GM18498 (cell line): ENCODE measurements around the gene SCAF1.

Experiments used
- ATAC-seq: cut with Tn5 transposase; IDR thresholded peaks from one replicate; pipeline ENCODE4 v1.9.1; 2021; ENCODE audit warnings: mild to moderate bottlenecking, moderate library complexity; ENCODE audit not compliant: unreplicated experiment

The SCAF1 gene, protein sequence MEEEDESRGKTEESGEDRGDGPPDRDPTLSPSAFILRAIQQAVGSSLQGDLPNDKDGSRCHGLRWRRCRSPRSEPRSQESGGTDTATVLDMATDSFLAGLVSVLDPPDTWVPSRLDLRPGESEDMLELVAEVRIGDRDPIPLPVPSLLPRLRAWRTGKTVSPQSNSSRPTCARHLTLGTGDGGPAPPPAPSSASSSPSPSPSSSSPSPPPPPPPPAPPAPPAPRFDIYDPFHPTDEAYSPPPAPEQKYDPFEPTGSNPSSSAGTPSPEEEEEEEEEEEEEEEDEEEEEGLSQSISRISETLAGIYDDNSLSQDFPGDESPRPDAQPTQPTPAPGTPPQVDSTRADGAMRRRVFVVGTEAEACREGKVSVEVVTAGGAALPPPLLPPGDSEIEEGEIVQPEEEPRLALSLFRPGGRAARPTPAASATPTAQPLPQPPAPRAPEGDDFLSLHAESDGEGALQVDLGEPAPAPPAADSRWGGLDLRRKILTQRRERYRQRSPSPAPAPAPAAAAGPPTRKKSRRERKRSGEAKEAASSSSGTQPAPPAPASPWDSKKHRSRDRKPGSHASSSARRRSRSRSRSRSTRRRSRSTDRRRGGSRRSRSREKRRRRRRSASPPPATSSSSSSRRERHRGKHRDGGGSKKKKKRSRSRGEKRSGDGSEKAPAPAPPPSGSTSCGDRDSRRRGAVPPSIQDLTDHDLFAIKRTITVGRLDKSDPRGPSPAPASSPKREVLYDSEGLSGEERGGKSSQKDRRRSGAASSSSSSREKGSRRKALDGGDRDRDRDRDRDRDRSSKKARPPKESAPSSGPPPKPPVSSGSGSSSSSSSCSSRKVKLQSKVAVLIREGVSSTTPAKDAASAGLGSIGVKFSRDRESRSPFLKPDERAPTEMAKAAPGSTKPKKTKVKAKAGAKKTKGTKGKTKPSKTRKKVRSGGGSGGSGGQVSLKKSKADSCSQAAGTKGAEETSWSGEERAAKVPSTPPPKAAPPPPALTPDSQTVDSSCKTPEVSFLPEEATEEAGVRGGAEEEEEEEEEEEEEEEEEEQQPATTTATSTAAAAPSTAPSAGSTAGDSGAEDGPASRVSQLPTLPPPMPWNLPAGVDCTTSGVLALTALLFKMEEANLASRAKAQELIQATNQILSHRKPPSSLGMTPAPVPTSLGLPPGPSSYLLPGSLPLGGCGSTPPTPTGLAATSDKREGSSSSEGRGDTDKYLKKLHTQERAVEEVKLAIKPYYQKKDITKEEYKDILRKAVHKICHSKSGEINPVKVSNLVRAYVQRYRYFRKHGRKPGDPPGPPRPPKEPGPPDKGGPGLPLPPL

GRCh38 chr19:49641688-49642491, at the start of gene SCAF1:
Gene SCAF1, plus strand, starts transcription at chr19:49642209. Its CDS starts 2,818 bp downstream, at chr19:49645027.
- peak; percentile 55 for ATAC-seq

DNA sequence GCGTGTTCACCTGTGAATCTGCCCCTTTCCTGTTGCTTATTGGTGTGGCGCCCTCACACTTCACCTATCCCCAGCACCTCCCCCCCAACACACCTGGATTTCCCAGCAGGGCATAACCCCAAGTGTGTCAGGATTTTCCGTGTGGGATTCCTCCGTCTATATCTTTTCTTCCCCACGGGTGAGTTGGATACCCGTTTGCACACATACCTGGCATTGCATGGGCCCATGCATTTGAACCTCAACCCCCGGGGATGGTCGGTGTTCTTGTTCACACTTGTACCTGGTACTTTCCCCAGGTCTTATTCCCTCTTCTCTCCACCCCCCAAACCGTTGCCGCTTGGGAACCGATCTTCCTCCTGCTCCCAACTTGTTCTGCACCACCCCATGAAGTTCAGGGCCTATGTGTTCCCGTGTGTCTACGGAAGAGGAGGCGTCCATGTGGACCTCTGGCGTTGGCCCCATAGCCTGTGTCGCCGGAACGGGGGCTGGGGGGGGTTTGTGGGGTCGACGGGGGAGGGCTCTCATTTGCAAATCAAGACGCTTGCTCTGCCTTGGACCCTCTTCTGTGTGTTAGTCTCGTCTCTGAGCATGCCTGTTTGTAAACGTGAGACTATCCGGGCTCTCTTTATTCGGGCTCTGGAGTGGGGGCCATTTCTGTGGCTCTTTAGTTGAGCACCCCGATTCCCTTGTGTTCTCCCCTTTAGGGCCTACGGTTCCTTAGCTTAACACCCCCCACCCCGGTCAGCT, 49.4 kb upstream of the SCAF1 start:
- ATAC-seq: no peak

DNA sequence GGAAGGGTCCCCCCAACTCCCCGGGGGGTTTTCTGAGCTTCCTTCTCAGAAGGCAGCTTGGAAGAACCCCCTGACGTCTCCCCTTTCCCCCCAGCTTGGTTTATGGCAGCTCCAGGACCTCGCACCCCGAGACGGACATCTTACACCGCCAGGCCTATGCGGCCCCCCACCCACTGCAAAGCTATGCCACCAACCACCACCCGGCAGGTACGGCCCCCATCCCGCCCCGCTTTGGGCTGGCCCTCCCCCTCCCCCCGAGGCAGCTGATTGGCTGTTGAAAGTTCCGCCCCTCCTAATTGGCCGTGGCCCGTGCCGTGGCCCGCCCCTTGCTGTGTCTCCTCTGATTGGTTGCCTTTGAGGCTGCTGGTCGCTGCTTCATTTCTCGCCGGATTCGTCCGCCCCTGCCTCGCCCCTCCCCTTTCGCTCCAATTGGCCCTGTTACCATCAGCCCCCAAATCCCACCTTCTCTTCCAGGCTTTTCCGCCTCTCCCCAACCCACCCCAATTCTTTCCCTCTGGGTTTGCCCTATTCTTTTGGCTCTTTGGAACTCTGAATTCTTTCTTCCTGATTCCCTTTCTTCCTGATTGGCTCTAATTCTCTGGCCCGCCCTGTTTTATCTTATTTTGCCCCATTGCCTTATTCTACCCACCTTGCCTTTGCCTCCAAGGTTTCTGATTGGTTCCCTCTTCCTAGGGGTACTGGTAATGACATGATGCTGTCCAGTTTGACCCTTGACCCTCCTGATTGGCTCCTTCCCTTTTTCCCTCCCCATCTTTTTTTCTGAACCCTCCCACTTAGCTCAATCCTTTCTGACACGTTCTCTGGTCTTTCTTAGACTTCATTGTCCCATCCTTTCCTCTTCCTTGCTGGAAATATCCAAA, 48.5 kb upstream of the SCAF1 start:
- peak; percentile 49 for ATAC-seq

DNA sequence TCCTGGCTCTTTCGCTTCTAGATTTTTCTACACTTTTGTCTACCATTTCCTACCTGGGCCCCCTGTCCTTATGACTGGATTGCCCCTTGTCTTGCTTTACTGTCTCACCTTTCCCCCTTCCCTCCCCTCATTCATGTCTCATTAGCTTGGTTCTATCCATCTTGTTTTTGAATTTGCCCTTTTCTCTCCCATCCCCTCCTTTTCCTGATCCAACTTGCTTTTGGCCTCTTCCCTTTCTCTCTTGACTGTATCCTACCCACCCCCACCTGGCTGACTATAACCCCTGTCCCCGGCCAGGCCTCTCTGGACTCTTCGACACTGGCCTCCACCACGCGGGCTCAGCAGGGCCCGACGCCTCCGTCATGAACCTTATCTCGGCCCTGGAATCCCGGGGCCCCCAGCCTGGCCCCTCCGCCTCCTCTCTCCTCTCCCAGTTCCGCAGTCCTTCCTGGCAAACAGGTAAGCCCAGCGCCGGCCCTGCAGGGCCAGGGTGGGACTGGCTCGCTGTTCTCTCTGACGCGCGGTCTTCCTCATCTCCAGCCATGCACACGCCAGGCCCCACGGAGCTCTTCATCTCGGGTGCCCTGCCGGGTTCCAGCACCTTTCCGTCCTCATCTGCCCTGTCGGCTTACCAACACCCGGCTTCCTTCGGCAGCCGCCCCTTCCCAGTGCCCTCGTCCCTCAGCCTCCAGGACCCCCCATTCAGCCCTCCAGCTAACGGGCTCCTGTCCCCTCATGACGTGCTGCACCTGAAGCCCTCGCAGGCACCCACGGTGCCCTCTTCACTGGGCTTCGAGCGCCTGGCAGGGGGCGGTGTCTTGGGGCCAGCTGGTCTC, 47.6 kb upstream of the SCAF1 start:
- no peak for ATAC-seq

GRCh38 chr19:49594993-49595818, 46.8 kb upstream of the SCAF1 start:
- ATAC-seq: no peak

DNA sequence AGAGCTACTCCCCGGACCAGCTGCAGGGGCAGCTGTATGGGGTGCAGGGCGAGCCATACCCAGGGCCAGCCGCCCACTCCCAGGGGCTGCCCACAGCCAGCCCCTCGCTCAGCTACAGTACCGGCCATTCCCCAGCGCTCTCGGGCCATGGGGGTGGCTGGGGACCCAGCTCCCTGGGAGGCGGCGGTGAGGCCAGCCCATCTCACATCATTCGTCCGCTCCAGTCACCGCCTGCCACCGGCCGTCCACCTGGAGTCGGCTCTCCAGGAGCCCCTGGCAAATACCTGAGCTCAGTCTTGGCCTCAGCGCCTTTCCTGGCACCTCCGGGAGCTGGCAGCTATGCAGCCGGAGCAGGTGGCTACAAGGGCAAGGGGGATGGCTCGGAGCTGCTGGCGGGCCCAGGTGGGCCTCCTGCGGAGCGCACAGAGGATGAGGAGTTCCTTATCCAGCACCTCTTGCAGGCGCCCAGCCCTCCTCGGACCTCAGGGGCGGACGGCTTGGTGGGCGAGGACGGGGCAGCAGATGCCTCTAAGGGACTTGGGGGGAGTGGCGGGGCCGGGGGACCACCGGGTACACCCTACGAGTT, 46.1 kb upstream of the SCAF1 start:
- no peak for ATAC-seq

DNA sequence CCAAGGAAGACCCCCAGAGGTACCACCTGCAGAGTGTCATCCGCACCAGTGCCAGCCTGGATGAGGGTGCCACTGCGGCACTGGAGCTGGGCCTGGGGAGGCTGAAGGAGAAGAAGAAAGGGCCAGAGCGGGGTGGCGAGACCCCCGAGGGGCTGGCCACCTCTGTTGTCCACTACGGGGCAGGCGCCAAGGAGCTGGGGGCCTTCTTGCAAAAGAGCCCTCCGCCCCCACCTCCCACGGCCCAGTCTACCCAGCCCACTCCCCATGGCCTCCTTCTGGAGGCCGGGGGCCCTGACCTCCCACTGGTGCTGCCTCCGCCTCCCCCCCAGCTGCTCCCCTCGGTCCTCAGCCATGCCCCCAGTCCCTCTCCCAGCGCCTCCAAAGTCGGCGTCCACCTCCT, 45.6 kb upstream of the SCAF1 start:
- ATAC-seq: no peak

- no peak for ATAC-seq
Observed at GRCh38 chr19:49596954-49597702, 44.9 kb upstream of the SCAF1 start.

DNA sequence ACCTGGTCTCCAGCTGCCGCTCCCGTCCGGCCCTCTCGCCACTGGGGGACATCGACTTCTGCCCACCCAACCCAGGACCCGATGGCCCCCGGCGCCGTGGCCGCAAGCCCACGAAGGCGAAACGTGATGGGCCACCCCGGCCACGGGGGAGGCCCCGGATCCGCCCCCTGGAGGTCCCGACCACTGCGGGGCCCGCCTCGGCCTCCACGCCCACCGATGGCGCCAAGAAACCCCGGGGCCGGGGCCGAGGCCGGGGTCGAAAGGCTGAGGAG, 44.4 kb upstream of the SCAF1 start:
- ATAC-seq: no peak

DNA sequence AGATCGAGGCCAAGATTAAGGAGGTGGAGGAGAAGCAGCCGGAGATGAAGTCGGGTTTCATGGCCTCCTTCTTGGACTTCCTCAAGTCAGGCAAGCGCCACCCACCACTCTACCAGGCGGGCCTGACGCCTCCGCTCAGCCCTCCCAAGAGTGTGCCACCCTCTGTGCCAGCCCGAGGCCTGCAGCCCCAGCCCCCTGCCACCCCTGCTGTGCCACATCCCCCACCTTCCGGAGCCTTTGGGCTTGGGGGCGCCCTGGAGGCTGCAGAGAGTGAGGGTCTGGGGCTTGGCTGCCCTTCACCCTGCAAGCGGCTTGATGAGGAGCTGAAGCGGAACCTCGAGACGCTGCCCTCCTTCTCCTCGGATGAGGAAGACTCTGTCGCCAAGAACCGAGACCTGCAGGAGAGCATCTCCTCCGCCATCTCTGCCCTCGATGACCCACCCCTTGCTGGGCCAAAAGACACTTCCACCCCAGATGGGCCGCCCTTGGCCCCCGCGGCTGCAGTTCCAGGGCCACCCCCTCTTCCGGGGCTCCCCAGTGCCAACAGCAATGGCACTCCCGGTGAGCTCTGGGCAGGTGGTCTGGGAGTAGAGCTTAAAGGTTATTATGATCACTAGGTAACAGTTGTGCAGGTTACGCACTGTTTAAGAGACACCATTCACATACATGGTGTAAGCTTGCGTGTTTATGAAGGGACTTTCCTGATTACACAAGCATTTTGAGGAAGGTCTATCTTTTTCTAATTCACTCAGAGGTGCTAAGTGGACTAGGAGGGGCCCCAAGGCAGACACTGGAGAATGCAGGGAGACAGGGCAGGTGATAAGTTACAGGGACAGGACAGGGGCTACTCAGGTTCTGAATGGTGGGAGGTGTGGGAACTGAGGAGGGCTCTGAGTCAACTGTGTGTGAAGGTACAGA, 42.4 kb upstream of the SCAF1 start:
- ATAC-seq: no peak

DNA sequence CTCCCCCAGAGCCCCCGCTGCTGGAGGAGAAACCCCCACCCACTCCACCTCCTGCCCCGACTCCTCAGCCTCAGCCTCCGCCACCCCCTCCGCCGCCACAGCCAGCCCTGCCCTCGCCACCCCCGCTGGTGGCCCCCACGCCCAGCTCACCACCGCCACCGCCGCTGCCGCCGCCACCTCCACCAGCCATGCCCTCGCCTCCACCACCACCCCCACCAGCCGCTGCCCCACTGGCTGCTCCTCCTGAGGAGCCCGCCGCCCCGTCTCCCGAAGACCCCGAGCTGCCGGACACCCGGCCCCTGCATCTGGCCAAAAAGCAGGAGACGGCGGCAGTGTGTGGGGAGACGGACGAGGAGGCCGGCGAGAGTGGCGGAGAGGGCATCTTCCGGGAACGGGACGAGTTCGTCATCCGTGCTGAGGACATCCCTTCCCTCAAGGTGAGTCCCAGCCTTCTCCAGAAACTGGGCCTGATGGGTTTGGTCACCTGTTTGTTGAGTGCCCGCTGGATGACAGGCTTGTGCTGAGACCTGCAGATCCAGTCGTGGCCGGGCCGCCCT, 40.4 kb upstream of the SCAF1 start:
- no peak for ATAC-seq

DNA sequence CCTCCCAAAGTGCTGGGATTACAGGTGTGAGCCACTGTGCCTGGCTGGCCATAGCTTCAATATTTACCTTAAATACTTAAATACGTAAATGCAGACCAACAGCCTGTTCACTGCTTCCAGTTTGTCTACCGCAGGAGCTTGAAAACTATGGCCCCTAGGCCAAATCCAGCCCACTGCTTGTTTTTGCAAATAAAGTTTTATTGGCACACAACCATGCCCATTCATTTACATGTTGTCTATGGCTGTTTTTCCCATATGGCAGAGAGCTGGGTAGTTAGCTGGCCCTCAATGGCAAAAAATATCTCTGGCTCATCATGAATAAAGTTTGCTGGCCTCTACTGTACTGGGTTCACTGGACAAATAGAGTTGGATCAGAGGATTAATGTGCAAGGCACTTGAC, 39.2 kb upstream of the SCAF1 start:
- no peak for ATAC-seq

DNA sequence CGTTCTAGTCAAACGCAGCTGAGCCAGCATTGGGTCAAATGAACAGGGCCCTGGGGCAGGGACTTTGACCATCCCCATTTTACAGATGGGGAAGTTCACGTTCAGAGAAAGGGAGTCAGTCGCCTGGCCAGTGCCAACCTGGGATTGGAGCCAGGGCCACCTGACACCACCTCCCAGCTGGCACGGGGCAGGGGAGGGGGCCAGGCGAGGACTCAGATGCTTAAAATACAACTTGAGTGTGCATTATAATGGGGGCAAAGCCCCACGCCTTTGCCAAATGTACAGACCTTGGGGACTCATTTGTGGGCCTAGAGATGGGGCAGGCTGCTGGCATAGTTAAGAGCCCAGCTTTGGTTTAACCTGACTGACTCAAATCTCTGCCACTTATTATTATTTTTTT, 36.4 kb upstream of the SCAF1 start:
- no peak for ATAC-seq

DNA sequence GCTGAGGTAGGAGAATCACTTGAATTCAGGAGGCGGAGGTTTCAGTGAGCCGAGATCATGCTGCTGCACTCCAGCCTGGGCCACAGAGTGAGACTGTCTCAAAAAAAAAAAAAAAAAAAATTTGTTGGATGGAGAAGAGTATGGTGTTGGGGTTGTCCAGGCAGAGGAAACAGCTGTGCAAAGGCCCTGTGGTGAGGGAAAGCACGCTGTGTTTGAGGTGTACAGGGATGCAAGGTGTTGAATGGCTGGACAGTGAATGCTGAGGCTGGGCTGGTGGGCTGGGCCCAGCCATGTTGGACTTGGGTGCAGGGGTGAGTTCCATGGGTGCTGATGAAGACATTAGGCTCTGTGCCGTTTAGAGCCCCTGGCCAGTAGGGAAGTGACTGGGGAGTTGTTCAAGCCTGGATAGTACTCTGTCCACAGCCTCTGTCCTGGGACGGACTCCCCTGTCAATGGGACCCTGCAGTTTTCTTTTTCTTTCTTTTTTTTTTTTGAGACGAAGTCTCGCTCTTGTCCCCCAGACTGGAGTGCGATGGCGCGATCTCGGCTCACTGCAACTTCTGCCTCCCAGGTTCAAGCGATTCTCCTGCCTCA, 32.4 kb upstream of the SCAF1 start:
- no peak for ATAC-seq
